Uterus (tissue), 4 donors: ENCODE data around the gene NXPH4. TPM values are rescaled to one million over a fixed set of nuclear protein-coding genes. Genes with fewer than 3 reads are reported as not detected.

Experiments
- DNase-seq, 2 donors: peaks; one replicate each; pipeline ENCODE4 v3.0.0-alpha.2; 2019 to 2020
- H3K27ac ChIP-seq, 2 donors: fragments of 200-600 bp; sonication (generic); 1 replicate in 1 of 2; 2 replicates in 1 of 2; pipeline ENCODE4 v1.5.1; 2016 to 2018
- H3K27me3 ChIP-seq, 2 donors: fragments of 200-600 bp; sonication (generic); one replicate each; pipeline ENCODE4 v1.5.1; 2018 to 2019; ENCODE audit warnings: control low read depth in 1 of 2
- H3K36me3 ChIP-seq, 2 donors: fragments of 200-600 bp; sonication (generic); one replicate each; pipeline ENCODE4 v1.5.1; 2019; ENCODE audit warnings: control low read depth in 1 of 2
- H3K4me1 ChIP-seq, 2 donors: fragments of 200-600 bp; sonication (generic); one replicate each; pipeline ENCODE4 v1.5.1; 2018 to 2019; ENCODE audit warnings: control low read depth in 1 of 2
- H3K4me3 ChIP-seq, 2 donors: fragments of 200-600 bp; sonication (generic); 1 replicate in 1 of 2; 2 replicates in 1 of 2; pipeline ENCODE4 v1.5.1; 2018 to 2019; ENCODE audit warnings: mild to moderate bottlenecking in 1 of 2
- H3K9me3 ChIP-seq, 2 donors: fragments of 200-600 bp; sonication (generic); one replicate each; pipeline ENCODE4 v1.5.1; 2019; ENCODE audit warnings: control low read depth in 1 of 2
- POLR2A ChIP-seq, 2 donors: fragments of 450-650 bp; IDR thresholded peaks; one replicate each; pipeline ENCODE4 v1.6.1; 2016; ENCODE audit warnings: antibody characterized with exemption in 2 of 2, mild to moderate bottlenecking in 1 of 2, moderate library complexity in 1 of 2
- intact Hi-C: fragments of 100-400 bp; cut with DNase I; formaldehyde crosslinking; loops from one replicate; pipeline ENCODE4 v1.15.1; 2023; ENCODE audit warnings: low total_unique reads
- total RNA-seq, 4 donors: library from RNA; depleted of rRNA in 3 of 4; stranded (reverse); fragments of >200 nt in 3 of 4; gene quantifications; one replicate each; pipeline versions ENCODE4 v1.1.0 to v1.2.4, GENCODE V29; 2014 to 2023
- TF ChIP-seq, protein P1 (sequence below), 4 experiments: fragments of 200-600 bp in 2 of 4; fragments of 450-650 bp in 2 of 4; sonication (generic) in 2 of 4; IDR thresholded peaks; one replicate each; pipeline ENCODE4 v1.5.1; 2016 to 2019; ENCODE audit warnings: antibody characterized with exemption in 4 of 4, mild to moderate bottlenecking in 2 of 4, moderate library complexity in 1 of 4
- donor health status: DM: yes; HTN: yes; CAD: no.

NXPH4 gene
- total RNA-seq, 4 donors from 2014 or later: 6.3 TPM; not detected in 3

DNA sequence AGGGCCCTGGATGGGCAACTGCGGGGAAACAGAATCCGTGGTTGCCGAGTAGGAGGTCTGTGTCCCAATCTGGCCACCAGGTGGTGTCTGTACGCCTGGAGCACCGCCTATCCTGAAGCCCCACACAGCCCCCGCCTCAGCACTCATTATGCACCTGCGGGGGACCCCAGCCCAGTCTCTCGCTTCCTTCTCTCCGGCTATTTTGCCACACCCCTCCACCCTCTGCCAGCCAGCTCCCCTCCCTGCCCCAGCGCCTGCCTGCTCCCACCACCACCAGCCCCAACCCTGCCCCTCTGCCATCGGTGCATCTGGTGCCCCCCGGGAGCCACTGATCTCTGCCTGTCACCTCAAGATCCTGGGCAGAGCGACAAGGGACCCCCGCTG is 2.2 kb upstream of the NXPH4 start:
- intact Hi-C loops: no loop called here
- no peak overlapping the region for H3K27ac ChIP-seq
- peak; percentile 61 to 68 for DNase-seq
- H3K27me3 ChIP-seq: peaks cover 25 to 35% of the 10 kb centered on the region in 2 donors
- no peak for TF ChIP-seq POLR2A (IDR thresholded peaks at IDR 0.05)
- TF ChIP-seq, protein P1, sequence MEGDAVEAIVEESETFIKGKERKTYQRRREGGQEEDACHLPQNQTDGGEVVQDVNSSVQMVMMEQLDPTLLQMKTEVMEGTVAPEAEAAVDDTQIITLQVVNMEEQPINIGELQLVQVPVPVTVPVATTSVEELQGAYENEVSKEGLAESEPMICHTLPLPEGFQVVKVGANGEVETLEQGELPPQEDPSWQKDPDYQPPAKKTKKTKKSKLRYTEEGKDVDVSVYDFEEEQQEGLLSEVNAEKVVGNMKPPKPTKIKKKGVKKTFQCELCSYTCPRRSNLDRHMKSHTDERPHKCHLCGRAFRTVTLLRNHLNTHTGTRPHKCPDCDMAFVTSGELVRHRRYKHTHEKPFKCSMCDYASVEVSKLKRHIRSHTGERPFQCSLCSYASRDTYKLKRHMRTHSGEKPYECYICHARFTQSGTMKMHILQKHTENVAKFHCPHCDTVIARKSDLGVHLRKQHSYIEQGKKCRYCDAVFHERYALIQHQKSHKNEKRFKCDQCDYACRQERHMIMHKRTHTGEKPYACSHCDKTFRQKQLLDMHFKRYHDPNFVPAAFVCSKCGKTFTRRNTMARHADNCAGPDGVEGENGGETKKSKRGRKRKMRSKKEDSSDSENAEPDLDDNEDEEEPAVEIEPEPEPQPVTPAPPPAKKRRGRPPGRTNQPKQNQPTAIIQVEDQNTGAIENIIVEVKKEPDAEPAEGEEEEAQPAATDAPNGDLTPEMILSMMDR (IDR thresholded peaks at IDR 0.05): peak; percentile 63 to 78 (median 68)
- H3K4me1 ChIP-seq: peaks cover 3 to 22% of the 10 kb centered on the region in 2 donors
- H3K4me3 ChIP-seq: no peak overlapping the region
- H3K36me3 ChIP-seq: no peaks in the 10 kb centered on the region
- no peaks in the 10 kb centered on the region for H3K9me3 ChIP-seq

DNA sequence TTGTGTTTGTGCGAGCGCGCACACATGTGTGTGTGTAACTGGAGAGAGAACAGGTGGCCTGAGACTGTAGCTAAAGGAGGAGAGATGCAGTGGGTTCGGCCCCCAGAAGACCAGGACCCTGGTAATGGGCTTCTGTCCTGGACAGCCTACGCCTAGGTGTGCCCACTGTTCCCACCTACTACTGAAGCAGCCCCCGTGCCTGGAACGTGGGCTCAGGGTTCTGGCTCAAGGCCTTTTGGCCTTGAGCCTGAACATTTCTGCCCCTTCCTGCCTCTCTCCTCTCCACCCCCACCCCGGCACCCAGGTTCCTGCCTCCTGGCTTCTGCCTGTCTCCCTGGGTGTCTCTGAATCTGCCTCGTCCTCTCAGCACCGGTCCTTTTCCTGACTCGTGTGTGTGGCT is 1.5 kb upstream of the NXPH4 start:
- intact Hi-C loops: no loop called here
- Histone ChIP-seq H3K4me1 (peaks cover 3 to 22% of the 10 kb centered on the region in 2 donors), H3K4me3 (no peak overlapping the region), H3K36me3 (no peaks in the 10 kb centered on the region), H3K27me3 (peaks cover 25 to 41% of the 10 kb centered on the region in 2 donors), H3K27ac (no peak overlapping the region), H3K9me3 (no peaks in the 10 kb centered on the region)
- TF ChIP-seq, protein P1 (IDR thresholded peaks at IDR 0.05): no peak
- no peak for TF ChIP-seq POLR2A (IDR thresholded peaks at IDR 0.05)
- DNase-seq: no peak

GRCh38 chr12:57215668-57216013 is 953 bp upstream of the NXPH4 start:
- no peak overlapping the region for H3K4me3 ChIP-seq
- H3K4me1 ChIP-seq: peaks cover 3 to 22% of the 10 kb centered on the region in 2 donors
- TF ChIP-seq, protein P1 (IDR thresholded peaks at IDR 0.05): no peak
- TF ChIP-seq POLR2A (IDR thresholded peaks at IDR 0.05): no peak
- no peaks in the 10 kb centered on the region for H3K9me3 ChIP-seq
- H3K36me3 ChIP-seq: no peaks in the 10 kb centered on the region
- no peak overlapping the region for H3K27ac ChIP-seq
- intact Hi-C loops: no loop called here
- peaks cover 25 to 46% of the 10 kb centered on the region in 2 donors for H3K27me3 ChIP-seq
- DNase-seq: no peak

GRCh38 chr12:57216921-57217879 is 606 bp downstream of the NXPH4 start:
- Histone ChIP-seq H3K4me3 (peak overlapping the region; percentile 14 to 26), H3K36me3 (no peaks in the 10 kb centered on the region), H3K27ac (no peak overlapping the region), H3K27me3 (peaks cover 25 to 56% of the 10 kb centered on the region in 2 donors), H3K4me1 (peaks cover 3 to 22% of the 10 kb centered on the region in 2 donors), H3K9me3 (no peaks in the 10 kb centered on the region)
- DNase-seq: no peak
- TF ChIP-seq, protein P1 (IDR thresholded peaks at IDR 0.05): no peak
- TF ChIP-seq POLR2A (IDR thresholded peaks at IDR 0.05): no peak
- intact Hi-C loops: no loop called here
